HG02840 (cell line): ENCODE results near the gene CDT1.
"Not testable (repeated sequence)": the region's sequence is repeated elsewhere in the genome, so short reads cannot be mapped to it uniquely, and the experiment has no call there.

ENCODE experiments used
- ATAC-seq: cut with Tn5 transposase; IDR thresholded peaks from one replicate; pipeline ENCODE4 v1.9.1; 2021; ENCODE audit warnings: mild to moderate bottlenecking, moderate library complexity, moderate number of reproducible peaks; ENCODE audit not compliant: unreplicated experiment, low FRiP score

The CDT1 gene

DNA sequence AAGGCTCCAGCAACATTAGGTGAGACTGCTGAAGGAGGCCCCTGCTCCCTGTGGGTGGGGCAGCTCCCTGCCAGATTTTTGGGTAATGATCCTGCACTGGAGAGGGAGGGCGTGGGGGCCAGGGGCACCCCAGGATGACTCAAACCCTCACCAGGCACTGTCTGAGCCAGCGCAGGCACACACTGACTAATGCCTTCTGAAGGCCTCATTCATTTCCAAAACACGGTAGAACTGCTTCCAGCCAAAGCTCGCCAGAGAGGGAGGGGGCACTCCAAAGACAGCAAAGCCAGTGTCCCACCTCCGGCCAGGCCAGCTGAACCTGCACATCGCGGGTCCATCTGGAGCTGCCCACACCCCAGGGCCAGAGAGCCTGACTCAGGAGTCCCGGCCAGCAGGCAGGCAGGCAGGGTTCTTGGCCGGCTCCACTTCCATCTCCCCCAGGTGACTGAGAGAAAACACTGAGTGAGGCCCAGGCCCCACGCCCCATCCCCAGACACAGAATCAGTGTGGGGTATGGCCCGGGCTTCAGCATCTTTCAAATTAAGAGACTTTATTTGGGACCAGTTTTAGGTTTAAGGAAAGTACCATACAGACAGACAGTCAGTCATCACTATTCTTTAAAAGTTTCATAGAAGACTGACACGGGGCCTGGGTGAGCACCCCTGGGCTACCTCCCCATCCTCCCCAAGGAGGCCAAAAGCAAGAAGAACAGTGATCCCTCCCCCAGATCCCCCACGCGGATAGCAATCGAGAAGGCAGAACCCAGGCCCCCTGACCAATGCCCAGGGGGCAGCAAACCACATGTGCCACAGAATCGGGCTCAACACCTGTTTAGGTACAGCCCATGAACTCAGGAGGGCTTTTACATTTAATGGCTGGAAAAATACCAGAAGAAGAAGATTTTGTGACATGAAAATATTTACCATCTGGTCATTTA is 20.9 kb upstream of the CDT1 start:
- no peak for ATAC-seq

DNA sequence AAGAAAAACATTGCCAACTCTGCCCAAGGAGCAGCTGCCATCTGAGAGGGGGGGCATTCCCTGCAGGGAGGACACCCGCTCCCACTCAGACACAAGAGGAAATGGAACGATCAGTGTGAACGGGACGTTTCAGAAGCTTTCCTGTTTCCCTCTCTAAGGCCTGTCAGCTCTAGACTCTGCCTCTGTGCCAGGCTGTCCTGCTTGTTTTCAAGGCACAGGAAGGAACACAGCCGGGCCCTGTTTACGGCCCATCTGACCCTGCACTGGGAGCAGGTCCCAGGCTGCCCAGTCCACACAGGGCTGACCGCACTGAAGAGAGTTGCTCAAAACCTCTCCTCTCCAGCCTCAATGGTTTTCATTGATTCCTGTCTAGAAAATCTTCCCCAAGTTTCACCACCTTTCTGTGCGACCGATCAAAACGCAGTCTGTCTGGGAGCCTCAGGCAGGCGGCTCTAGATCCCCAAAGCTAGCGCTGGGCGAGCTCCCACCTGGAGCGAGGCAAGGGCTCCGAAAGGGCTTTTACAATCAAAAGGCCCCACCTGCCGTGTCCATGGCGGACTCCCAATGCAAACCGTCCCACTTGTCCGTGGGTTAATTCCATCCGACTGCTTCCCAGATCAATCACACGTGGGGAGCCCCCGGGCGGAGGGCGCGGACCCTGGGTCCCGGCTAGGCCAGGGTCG is 20.1 kb upstream of the CDT1 start:
- ATAC-seq, result no peak

DNA sequence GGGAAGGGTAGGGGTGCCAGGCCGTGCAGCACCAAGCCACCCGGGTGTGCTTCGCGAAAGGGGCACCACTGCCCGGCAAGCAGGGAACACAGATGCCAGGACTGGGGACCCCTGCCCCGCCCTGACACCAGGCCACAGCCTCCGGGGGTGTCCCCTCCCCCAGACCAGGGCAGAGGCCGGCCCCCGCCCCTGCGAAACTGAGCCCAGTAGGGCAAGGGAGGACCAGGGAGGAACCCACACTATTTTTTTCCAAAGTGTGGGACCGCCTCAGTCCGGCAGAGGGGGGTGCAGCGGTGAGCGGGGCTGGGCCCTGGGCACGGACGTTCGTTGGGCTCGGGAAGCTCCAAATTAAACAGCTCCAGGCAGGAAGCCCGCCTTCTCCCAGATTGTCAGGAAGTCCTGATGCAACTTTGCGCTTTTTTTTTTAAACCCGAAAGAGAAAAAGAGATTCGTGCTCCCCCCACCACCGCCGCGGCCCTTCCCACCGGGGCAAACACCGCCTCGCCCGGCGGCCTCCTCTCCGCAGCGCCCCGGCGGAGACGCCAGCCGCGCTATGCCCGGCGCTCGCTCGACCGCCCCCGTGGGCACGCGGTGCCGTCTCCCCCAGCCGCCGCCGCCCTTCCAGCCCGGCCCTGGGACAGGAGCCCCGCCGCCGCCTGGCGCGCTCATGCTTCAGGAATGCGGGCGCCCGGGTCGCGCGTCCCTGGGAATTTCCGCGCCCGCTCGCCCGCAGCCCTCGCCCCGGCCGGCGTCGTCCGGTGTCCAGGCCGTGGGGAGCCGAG is 19.3 kb upstream of the CDT1 start:
- no peak for ATAC-seq

DNA sequence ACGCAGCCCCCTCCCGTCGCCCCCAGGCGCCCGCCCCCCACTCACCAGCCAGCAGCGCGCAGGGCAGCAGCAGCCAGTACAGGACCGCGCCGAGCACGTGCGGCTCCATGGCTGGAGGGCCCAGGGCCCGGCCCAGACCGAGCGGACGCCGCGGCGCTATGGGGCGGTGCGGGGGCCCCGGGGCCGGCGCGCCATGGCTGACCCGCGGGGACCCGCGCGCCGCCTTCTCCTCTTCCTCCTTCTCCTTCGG is 18.8 kb upstream of the CDT1 start:
- no peak for ATAC-seq

DNA sequence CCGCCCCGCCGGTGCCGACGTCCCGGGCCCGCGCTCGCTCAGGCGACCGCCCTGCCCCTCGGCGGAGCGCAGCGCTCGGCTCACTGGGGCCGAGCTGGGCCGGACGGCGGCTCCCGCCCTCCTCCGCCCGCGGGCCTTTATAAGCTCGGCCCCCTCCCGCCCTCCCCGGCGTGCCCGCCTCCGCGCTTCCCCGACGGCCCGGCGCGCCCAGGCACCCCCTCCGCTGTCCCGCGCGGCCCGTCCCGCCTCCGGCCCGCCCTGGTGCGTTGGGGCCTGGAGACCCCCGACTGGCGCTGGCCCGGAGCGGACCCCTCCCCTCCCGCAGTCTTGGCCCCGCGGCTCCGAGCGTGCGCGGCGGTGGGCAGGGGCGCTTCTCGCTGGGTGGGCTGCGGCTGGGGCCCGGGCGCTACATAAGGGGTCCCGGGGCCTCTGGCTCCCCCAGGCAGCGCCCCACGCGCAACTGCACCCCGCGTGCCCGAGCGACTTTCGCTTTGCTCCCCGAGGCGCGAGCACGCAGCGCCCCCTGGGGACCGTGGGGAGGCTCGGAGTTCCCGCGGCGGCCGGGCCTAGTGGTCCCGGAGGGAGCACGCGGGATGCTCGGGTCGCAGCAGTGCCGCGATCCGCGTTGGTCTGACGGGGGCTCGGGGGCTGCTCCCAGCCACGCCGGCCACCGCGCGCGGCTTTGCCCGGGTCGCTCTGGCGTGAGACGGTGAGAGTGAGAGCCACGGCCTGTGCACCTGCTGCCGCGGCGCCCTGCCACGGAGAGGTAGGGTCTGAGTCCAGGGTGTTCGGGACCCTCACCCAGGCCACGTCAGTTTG is 18.3 kb upstream of the CDT1 start, which contains the start of gene PIEZO1:
Gene PIEZO1 (minus strand): TSS at position 115 of the 819 bp plus-strand sequence. CDS start 256 bp downstream, outside the sequence.
- ATAC-seq, result no peak

DNA sequence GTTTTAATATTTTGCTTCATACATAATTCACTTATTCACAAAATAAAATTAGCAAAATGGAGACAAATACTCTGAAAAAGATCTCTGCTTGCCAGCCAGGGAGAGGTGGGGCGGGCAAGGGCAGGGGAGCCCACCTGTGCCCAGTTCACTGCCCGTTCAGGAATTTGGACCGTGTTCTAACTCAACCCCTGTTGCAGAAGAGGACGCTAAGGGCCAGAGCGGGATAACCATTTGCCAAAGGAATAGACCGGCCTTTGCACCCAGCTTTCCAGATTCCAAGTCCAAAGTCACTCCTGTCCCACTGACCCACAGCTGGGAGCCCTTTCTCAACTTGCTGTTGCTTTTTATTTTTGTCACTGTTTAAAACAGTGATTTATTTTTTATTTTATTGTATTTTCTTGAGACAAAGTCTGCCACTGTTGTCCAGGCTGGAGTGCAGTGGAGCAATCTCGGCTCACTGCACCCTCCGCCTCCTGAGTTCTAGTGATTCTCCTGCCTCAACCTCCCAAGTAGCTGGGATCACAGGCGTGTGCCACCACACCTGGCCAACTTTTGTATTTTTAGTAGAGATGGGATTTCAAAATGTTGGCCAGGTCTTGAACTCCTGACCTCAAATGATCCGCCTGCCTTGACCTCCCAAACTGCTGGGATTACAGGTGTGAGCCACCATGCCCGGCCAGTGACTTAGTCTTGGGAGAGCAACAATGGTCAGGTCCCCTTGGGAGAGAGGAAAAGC is 15.8 kb upstream of the CDT1 start:
- ATAC-seq, result no peak

DNA sequence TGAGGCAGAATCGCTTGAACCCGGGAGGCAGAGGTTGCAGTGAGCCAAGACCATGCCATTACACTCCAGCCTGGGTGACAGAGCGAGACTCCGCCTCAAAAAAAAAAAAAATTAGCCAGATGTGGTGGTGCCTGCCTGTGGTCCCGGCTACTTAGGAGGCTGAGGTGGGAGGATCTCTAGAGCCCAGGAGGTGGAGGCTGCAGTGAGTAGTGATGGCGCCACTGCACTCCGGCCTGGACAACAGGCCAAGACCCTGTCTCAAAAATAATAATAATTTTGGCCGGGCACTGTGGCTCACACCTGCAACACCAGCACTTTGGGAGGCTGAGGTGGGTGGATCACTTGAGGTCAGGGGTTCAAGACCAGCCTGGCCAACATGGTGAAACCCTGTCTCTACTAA is 14.8 kb upstream of the CDT1 start:
- ATAC-seq, result not testable (repeated sequence)

DNA sequence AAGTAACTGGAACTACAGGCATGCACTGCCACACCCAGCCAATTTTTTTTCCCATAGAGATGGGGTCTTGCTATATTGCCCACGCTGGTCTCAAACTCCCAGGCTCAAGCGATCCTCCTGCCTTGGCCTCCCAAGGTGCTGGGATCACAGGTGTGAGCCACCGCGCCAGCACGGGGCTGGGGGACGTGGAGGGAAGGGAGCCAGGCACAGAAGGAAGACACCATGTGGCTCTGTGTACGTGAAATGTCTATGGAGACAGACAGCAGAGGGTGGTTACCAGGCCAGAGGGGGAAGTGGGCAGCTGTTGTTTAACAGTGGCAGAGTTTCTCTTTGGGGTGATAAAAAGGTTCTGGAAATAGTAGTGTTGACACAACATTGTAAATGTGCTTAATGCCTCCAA is 14.0 kb upstream of the CDT1 start:
- ATAC-seq, result no peak

DNA sequence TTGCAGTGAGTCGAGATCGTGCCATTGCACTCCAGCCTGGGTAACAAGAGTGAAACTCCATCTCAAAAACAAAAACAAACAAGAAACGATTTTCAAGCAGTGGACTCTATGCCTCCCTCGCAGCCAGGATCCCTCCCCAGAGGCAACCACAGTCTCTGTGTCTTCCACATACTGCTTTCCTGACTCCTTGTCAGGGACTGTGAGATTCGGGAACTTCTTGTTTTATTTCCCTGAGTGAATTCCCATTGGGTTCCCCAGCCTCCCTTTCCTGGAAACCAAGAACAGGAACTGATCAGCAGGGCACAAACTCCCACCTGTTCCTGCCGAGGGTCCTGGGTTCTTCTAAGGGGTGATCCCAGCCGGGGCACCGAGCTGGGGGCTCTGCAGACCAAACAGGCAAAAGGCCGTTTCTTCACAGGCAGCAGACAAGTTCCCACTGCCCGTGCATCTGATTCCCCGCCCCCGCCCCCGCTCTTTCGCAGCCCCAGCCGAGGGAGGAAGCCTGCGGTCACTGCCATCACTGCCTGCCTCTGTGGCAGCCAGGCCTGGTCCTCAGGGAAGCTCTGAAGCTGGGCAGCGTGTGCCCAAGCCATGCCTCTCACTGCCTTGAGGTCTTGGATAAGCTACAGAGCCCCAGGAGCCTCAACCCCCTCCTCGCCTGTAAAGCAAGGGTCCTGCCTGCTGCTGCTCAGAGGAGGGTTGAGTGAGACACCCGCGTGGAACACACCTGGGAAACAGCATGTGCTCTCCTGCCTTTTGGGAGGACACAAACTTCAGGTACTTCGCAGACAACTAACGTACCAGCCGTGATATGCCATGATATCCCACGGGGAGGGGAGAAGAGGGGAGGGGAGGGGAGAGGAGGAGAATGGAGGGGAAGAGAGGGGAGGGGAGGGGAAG is 13.0 kb upstream of the CDT1 start:
- ATAC-seq, result no peak

DNA sequence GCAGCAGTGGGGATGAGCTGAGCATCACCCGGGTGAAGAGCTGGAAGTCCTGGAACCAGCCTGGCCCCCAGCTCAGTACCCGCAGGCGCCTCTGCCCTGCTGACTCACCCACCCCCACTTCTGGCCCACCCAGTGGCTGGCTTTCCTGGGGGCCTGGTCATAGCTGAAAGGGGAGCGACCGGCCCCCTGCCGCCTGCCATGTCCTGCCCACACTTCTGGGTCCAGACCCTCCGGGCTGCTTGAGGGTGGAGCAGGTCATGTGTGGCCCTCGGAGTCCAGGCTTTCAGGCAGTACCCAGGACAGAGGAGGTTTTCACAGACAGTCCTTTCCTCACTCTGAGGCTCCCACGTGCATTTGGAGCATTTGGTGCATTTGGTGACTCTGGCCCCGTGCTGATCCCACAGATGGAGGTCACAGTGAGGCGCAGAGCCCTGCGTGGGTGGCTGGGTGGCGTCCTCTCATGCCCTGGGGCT is 11.5 kb upstream of the CDT1 start:
- no peak for ATAC-seq

DNA sequence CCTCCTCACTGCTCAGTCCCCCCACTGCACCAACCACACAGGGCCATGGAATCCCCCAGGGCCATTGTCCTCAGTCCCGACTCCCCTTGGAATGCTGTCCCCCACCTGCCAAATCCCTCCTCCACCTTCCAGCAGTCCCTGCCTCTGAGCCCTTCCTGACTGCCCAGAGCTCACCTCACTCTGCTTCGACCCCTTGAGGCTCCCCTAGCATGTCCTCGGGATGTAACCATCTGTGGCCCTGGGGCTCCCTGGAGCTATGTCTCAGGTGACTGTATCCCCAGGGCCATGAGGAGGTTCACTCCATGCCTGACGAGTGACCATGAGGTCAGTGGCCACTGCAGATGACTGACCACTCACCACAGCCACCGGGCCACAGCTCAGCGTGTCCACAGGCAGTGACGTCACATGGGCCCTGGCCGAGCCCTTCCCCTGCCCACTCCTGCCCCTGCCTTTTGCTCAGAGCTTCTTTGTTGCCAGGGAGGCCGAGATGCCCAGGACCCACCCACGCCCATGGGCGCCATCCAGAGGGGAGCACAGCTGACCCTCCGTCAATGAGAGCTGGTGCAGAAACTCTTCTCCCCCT is 10.8 kb upstream of the CDT1 start:
- ATAC-seq, result no peak

DNA sequence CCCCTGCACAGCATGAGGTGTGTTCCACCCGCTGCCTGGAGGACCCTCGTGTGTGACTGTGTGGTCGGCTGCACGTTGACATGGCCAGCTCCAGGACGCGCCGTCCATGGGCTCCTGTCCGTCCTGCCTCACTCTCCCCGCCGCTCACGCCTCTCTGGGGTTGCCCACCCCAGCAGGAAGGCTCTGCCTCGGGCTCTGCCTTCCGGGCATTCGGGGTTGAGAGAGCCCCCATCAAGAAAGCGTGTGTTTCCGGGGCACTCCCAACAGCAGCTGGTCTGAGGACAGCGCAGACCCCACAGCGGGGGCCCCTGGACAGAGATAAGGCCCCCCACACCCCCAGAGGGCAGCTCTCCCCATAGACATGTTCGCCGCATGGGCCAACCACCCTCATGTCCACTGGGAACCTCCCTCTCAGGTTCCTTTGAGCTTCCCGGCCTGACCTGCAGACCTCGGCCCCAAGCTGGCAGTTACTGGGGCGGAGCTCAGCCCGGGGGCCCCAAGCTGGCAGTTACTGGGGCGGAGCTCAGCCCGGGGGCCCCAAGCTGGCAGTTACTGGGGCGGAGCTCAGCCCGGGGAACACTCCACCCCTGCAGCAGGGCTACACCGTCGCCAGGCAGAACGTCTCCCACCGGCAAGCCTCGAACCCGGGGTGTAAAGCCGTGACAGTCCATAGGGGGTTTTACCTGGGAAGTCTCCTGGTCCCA is 10.2 kb upstream of the CDT1 start:
- no peak for ATAC-seq

DNA sequence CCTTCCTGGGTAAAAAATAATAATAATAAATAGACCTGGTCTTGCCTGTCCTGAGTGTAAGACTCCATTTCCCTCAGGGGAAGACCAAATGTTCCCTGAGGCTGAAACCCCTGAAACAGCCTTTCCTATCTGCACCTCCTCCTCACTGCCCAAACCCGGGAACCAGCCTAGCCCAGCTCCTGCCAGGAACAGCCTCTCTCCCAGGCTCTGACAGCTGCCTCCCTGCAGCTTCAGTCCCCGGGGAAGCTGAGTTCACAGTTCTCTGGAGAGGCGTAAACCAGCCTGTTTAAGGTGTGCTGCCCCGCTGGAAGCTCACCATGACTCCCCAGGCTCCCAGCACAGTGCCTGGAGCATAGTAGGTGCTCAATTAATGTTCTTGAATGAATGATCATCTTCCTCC is 7.3 kb upstream of the CDT1 start:
- no peak for ATAC-seq

DNA sequence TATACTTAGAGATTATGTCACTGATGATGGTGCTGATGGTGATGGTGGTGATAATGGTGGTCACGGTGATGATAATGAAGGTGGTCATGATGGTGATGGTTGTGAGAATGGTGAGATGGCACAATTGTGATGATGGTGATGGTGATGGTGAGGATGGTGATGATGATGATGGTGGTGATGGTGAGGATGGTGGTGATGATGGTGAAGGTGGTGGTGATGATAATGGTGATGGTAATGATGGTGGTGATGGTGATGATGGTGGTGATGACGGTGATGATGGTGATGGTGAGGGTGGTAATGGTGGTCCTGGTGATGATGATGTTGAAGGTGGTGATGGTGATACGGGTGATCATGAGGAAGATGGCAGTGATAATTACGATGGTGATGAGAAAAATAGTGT is 5.5 kb upstream of the CDT1 start:
- ATAC-seq, result no peak

DNA sequence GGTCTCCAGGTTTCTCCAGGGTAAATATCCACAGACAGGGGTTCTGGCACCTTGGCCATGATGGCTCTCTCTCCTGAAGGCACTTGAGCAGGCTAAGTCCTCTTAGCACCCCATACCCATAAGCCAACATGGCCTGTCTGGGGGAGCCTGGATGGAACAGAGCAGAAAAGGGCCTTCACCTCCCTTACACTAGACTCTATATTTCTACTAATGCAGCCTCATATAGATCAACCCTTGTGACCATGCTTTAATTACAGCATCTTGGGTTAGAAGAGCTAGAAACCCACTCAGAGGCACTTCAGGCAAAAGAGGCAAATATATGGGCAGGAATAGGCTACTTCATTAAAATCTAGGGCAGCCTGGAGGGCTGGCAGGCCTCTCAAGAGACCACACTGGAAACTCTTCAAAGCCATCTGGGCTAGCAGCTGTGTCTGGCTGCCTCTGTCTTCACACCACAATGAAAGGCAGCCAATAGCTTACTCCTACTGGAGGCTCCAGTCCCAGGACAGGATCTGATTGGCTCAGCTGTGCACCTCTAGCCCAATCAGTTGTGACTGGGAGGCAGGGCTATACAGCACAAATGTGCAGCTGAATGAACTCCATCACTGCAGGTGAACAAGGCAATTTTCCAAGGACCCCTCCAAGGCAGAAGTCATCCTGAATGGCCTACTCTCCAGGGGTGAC is 4.7 kb upstream of the CDT1 start:
- ATAC-seq, result no peak

DNA sequence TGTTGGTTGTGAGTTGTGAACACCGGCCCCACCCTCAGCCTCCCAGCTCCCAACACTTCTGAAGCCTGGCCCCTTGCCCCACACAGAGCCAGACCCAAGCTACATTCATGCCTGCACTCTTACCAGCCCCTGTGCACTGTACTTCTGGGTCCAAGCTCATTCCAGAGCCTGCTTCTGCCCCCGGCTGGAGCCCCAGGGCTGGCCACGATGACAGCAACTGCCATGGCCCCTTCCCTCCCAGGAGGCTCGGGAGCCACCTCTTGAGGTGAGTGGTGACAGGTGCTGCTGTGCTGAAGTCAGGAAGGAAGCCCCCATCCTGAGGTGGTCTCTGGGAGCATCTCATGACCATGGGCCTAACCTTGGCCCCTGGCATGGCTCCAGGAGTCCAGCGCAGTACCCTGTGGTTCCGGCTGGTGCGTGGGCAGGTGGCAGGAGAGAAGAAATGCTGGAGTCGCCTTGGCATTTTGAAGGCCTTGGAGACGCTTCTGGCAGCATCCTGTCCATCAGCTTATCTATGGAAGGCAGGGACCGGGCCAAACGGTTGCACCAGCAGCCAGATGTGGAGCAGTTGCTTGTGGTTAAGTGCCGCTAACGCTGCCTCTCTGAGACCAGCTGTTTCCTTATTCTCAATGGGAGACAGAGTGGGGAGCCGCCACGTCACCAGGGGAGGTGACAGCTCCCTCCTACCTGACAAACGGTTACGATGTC is 3.9 kb upstream of the CDT1 start:
- no peak for ATAC-seq

DNA sequence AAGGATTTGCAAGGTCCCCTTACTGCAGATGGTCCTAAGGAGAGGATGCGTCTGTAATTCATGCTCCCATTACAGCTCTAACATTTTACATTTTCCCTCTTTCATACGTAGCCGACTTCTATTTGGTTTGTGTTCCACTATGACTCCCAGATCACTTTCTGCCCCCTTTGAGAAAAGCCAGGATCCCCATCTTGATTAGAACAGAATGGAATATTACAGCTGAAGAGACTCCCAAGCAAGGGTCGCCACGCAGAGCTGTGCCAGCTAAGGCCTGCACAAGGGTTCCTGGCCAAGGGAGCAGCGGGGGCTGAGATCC is 3.4 kb upstream of the CDT1 start:
- no peak for ATAC-seq
